HEK293 (cell line): Measurements from ENCODE around the gene KCNIP4.

ENCODE experiments used
- MZF1 ChIP-seq: fragments of 450-650 bp; formaldehyde crosslinking; IDR thresholded peaks from 2 replicates; pipeline ENCODE4 v1.5.1; 2017; ENCODE audit warnings: missing biosample characterization, missing genetic modification characterization, borderline replicate concordance
- YY2 ChIP-seq: fragments of 450-650 bp; formaldehyde crosslinking; IDR thresholded peaks from 2 replicates; pipeline ENCODE4 v1.5.1; 2016; ENCODE audit warnings: missing biosample characterization, missing genetic modification characterization
- ZBTB17 ChIP-seq: fragments of 450-650 bp; formaldehyde crosslinking; IDR thresholded peaks from 2 replicates; pipeline ENCODE4 v1.5.1; 2016; ENCODE audit warnings: missing biosample characterization, missing genetic modification characterization
- ZNF121 ChIP-seq: fragments of 450-650 bp; formaldehyde crosslinking; IDR thresholded peaks from 2 replicates; pipeline ENCODE4 v1.5.1; 2016; ENCODE audit warnings: missing biosample characterization, missing genetic modification characterization
- ZNF274 ChIP-seq, 2 experiments: fragments of 200-500 bp in 1 of 2; fragments of 450-650 bp in 1 of 2; sonication (Bioruptor generic) in 1 of 2; formaldehyde crosslinking in 1 of 2; IDR thresholded peaks; 2 replicates each; pipeline versions ENCODE4 v1.5.1 to v1.6.1; 2014 to 2016; ENCODE audit warnings: borderline replicate concordance in 1 of 2, inconsistent platforms in 1 of 2, low read length in 1 of 2, missing biosample characterization in 1 of 2, missing genetic modification characterization in 1 of 2
- ZNF341 ChIP-seq: fragments of 450-650 bp; formaldehyde crosslinking; IDR thresholded peaks from 2 replicates; pipeline ENCODE4; 2016; ENCODE audit warnings: low read depth, missing biosample characterization, missing genetic modification characterization
- ZNF600 ChIP-seq: fragments of 450-650 bp; formaldehyde crosslinking; IDR thresholded peaks from 2 replicates; pipeline ENCODE4 v1.5.1; 2016; ENCODE audit warnings: missing biosample characterization, missing genetic modification characterization
- ZNF707 ChIP-seq: fragments of 450-650 bp; formaldehyde crosslinking; IDR thresholded peaks from 2 replicates; pipeline ENCODE4 v1.5.1; 2016; ENCODE audit warnings: missing biosample characterization, missing genetic modification characterization
- ZNF792 ChIP-seq: fragments of 450-650 bp; formaldehyde crosslinking; IDR thresholded peaks from 2 replicates; pipeline ENCODE4 v1.5.1; 2016; ENCODE audit warnings: missing biosample characterization, missing genetic modification characterization
- TF ChIP-seq, protein P1 (sequence below): fragments of 450-650 bp; formaldehyde crosslinking; IDR thresholded peaks from 2 replicates; pipeline ENCODE4 v1.5.1; 2016; ENCODE audit warnings: missing biosample characterization, missing genetic modification characterization
- TF ChIP-seq, protein P2 (sequence below): fragments of 450-650 bp; formaldehyde crosslinking; IDR thresholded peaks from 2 replicates; pipeline ENCODE4 v1.5.1; 2016; ENCODE audit warnings: missing biosample characterization, missing genetic modification characterization

DNA sequence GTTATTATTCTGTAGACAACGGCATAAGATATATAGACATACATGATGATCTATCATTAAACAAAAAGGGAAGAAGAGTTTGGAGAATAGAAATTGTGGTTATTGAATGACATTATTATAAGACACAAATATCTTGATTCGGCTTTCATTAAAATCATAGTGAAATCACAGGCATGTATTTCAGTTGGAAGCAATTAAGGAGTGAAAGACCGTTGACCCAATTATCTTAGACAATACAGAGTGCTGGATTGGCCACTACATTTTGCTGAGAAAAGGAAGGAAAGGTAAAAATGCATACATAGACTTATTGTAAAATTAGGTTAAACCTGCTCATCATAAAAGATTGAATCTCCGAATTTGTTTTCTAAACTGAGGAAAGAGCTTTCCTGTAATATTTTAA, 209.8 kb downstream of the KCNIP4 start:
- TF ChIP-seq, protein P1, sequence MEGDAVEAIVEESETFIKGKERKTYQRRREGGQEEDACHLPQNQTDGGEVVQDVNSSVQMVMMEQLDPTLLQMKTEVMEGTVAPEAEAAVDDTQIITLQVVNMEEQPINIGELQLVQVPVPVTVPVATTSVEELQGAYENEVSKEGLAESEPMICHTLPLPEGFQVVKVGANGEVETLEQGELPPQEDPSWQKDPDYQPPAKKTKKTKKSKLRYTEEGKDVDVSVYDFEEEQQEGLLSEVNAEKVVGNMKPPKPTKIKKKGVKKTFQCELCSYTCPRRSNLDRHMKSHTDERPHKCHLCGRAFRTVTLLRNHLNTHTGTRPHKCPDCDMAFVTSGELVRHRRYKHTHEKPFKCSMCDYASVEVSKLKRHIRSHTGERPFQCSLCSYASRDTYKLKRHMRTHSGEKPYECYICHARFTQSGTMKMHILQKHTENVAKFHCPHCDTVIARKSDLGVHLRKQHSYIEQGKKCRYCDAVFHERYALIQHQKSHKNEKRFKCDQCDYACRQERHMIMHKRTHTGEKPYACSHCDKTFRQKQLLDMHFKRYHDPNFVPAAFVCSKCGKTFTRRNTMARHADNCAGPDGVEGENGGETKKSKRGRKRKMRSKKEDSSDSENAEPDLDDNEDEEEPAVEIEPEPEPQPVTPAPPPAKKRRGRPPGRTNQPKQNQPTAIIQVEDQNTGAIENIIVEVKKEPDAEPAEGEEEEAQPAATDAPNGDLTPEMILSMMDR (tag by site-specific recombination), result no peak
- no peak for TF ChIP-seq ZNF274 (IDR thresholded peaks at IDR 0.05; ENCODE audit: low read length)
- no peak for TF ChIP-seq ZNF274 (tag by site-specific recombination; IDR thresholded peaks at IDR 0.05; ENCODE audit: borderline replicate concordance)
- no peak for TF ChIP-seq YY2
- no peak for TF ChIP-seq MZF1 (tag by site-specific recombination)
- TF ChIP-seq ZNF341 (tag by site-specific recombination), result no peak
- no peak for TF ChIP-seq ZNF792 (tag by site-specific recombination)
- TF ChIP-seq, protein P2, sequence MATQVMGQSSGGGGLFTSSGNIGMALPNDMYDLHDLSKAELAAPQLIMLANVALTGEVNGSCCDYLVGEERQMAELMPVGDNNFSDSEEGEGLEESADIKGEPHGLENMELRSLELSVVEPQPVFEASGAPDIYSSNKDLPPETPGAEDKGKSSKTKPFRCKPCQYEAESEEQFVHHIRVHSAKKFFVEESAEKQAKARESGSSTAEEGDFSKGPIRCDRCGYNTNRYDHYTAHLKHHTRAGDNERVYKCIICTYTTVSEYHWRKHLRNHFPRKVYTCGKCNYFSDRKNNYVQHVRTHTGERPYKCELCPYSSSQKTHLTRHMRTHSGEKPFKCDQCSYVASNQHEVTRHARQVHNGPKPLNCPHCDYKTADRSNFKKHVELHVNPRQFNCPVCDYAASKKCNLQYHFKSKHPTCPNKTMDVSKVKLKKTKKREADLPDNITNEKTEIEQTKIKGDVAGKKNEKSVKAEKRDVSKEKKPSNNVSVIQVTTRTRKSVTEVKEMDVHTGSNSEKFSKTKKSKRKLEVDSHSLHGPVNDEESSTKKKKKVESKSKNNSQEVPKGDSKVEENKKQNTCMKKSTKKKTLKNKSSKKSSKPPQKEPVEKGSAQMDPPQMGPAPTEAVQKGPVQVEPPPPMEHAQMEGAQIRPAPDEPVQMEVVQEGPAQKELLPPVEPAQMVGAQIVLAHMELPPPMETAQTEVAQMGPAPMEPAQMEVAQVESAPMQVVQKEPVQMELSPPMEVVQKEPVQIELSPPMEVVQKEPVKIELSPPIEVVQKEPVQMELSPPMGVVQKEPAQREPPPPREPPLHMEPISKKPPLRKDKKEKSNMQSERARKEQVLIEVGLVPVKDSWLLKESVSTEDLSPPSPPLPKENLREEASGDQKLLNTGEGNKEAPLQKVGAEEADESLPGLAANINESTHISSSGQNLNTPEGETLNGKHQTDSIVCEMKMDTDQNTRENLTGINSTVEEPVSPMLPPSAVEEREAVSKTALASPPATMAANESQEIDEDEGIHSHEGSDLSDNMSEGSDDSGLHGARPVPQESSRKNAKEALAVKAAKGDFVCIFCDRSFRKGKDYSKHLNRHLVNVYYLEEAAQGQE (tag by site-specific recombination), result no peak
- no peak for TF ChIP-seq ZNF600 (tag by site-specific recombination)
- TF ChIP-seq ZBTB17 (tag by site-specific recombination), result no peak
- TF ChIP-seq ZNF121 (tag by site-specific recombination), result no peak
- TF ChIP-seq ZNF707, result no peak
